ENCODE results near the gene CITED4.

Gene CITED4

DNA sequence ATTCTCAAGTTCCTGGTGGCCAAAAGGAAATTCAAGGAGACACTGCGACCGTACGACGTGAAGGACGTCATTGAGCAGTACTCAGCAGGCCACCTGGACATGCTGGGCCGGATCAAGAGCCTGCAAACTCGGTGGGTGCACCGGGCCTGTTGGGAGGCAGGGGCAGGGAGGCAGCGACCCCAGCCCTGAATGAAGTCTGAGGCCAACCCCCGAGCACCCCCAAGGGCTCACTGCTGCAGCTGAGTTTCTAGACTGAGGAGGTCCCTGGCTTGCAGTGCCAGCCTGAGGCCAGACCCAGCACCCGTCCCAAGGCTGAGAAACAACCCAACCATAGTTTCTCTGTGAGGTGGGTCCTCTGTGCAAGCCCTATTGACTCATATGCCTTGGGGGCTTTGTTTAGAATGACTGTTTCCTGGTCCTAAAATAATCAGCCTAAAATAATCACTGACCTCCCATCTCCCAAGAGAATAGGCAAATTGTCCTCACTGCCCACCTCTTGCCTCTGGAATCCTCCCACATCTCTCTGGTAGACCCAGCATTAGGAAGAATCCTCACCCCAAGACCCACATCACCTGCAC lies 27.1 kb downstream of the CITED4 start:
- in situ Hi-C loops (cut with HindIII; ENCODE audit: low pct_unique_long_range_greater_than_20kb, low sequenced_read_pairs), result no loop called here
- DNase-seq (ENCODE audit: low read depth in 1 of 2, low spot score in 1 of 2), result no peak
- TF ChIP-seq JUND (IDR thresholded peaks at IDR 0.05; ENCODE audit: low read depth), result no peak

GRCh38 chr1:40833979-40834378 lies 28.2 kb downstream of the CITED4 start:
- DNase-seq (ENCODE audit: low read depth in 1 of 2, low spot score in 1 of 2), result no peak
- TF ChIP-seq JUND (IDR thresholded peaks at IDR 0.05; ENCODE audit: low read depth), result no peak
- in situ Hi-C loops (cut with HindIII; ENCODE audit: low pct_unique_long_range_greater_than_20kb, low sequenced_read_pairs), result no loop called here

GRCh38 chr1:40831001-40831732 lies 31.0 kb downstream of the CITED4 start:
- no peak for TF ChIP-seq JUND (IDR thresholded peaks at IDR 0.05; ENCODE audit: low read depth)
- DNase-seq (ENCODE audit: low read depth in 1 of 2, low spot score in 1 of 2), result no peak
- in situ Hi-C loops (cut with HindIII; ENCODE audit: low pct_unique_long_range_greater_than_20kb, low sequenced_read_pairs), result no loop called here

GRCh38 chr1:40830419-40830943 lies 31.7 kb downstream of the CITED4 start:
- in situ Hi-C loops (cut with HindIII; ENCODE audit: low pct_unique_long_range_greater_than_20kb, low sequenced_read_pairs), result no loop called here
- DNase-seq (ENCODE audit: low read depth in 1 of 2, low spot score in 1 of 2), result no peak
- no peak for TF ChIP-seq JUND (IDR thresholded peaks at IDR 0.05; ENCODE audit: low read depth)

GRCh38 chr1:40829631-40830245 lies 32.4 kb downstream of the CITED4 start:
- in situ Hi-C loops (cut with HindIII; ENCODE audit: low pct_unique_long_range_greater_than_20kb, low sequenced_read_pairs), result no loop called here
- no peak for TF ChIP-seq JUND (IDR thresholded peaks at IDR 0.05; ENCODE audit: low read depth)

DNA sequence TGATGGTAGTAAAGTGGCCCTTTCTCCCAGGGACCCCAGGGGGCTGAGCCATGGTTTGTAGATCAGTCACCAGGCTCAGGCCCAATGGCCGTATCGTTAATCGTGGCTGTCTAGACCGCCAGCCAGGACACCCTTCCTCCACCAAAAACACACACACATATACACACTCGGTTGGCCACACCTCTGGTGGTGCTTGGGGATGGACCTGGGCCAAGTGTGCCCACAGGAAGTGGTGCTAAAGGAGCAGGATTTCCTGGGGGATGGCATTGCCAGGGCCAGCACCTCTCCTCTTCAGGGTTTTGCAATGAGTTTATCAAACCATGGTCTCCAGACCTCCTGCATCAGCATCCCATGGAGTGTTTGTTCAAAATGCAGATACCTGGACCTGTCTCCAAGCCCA lies 36.2 kb downstream of the CITED4 start:
- DNase-seq (ENCODE audit: low read depth in 1 of 2, low spot score in 1 of 2), result no peak
- in situ Hi-C loops (cut with HindIII; ENCODE audit: low pct_unique_long_range_greater_than_20kb, low sequenced_read_pairs), result no loop called here
- no peak for TF ChIP-seq JUND (IDR thresholded peaks at IDR 0.05; ENCODE audit: low read depth)

More at GRCh38 chr1:40829631-40830245, 32.4 kb downstream of the CITED4 start:
- no peak for DNase-seq (ENCODE audit: low read depth in 1 of 2, low spot score in 1 of 2)

DNA sequence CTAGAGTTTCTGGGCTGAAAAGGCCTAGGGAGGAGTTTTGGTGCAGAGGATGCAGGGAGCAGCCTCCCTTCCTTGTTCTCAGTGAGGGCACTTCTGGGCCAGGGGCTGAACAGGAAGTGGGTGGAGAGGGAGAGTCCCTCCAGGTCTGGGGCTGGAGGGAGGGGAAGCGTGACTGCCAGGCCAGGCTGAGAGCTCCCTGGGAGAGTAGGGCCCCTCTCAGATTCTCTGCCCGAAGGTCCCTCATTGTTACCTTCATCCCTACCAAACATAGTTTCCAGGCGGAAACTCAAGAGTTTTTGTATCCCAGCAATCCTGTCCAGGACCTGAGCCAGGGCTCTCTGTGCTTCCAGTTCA lies 36.8 kb downstream of the CITED4 start:
- no peak for TF ChIP-seq JUND (IDR thresholded peaks at IDR 0.05; ENCODE audit: low read depth)
- in situ Hi-C loops (cut with HindIII; ENCODE audit: low pct_unique_long_range_greater_than_20kb, low sequenced_read_pairs), result no loop called here
- DNase-seq (ENCODE audit: low read depth in 1 of 2, low spot score in 1 of 2), result no peak

GRCh38 chr1:40824591-40825434 lies 37.4 kb downstream of the CITED4 start:
- no peak for DNase-seq (ENCODE audit: low read depth in 1 of 2, low spot score in 1 of 2)
- TF ChIP-seq JUND (IDR thresholded peaks at IDR 0.05; ENCODE audit: low read depth), result no peak
- in situ Hi-C loops (cut with HindIII; ENCODE audit: low pct_unique_long_range_greater_than_20kb, low sequenced_read_pairs), result no loop called here

GRCh38 chr1:40823983-40824382 lies 38.2 kb downstream of the CITED4 start:
- in situ Hi-C loops (cut with HindIII; ENCODE audit: low pct_unique_long_range_greater_than_20kb, low sequenced_read_pairs), result no loop called here
- no peak for TF ChIP-seq JUND (IDR thresholded peaks at IDR 0.05; ENCODE audit: low read depth)
- DNase-seq (ENCODE audit: low read depth in 1 of 2, low spot score in 1 of 2), result no peak

DNA sequence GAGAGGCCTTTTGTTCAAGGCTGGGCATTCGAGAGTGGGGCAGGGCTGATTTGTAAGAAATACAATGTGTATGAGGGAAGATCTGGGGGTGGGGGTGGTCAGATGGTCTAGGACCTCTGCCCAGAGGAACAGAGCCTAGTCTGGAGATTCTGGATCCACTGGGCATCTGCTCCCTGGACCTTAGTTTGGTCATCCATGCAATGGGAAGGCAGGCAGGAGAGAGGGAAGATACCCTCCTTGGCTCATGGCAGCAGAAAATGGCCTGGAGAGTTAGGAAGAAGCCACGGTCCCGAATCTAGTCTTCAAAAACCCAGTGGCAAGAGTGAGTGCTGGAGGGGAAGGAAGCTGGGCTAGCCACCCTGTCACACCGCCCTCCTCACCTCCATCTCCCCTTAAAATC lies 38.8 kb downstream of the CITED4 start:
- DNase-seq (ENCODE audit: low read depth in 1 of 2, low spot score in 1 of 2), result no peak
- in situ Hi-C loops (cut with HindIII; ENCODE audit: low pct_unique_long_range_greater_than_20kb, low sequenced_read_pairs), result no loop called here
- no peak for TF ChIP-seq JUND (IDR thresholded peaks at IDR 0.05; ENCODE audit: low read depth)

GRCh38 chr1:40822890-40823289 lies 39.3 kb downstream of the CITED4 start:
- DNase-seq (ENCODE audit: low read depth in 1 of 2, low spot score in 1 of 2), result no peak
- in situ Hi-C loops (cut with HindIII; ENCODE audit: low pct_unique_long_range_greater_than_20kb, low sequenced_read_pairs), result no loop called here
- TF ChIP-seq JUND (IDR thresholded peaks at IDR 0.05; ENCODE audit: low read depth), result no peak

DNA sequence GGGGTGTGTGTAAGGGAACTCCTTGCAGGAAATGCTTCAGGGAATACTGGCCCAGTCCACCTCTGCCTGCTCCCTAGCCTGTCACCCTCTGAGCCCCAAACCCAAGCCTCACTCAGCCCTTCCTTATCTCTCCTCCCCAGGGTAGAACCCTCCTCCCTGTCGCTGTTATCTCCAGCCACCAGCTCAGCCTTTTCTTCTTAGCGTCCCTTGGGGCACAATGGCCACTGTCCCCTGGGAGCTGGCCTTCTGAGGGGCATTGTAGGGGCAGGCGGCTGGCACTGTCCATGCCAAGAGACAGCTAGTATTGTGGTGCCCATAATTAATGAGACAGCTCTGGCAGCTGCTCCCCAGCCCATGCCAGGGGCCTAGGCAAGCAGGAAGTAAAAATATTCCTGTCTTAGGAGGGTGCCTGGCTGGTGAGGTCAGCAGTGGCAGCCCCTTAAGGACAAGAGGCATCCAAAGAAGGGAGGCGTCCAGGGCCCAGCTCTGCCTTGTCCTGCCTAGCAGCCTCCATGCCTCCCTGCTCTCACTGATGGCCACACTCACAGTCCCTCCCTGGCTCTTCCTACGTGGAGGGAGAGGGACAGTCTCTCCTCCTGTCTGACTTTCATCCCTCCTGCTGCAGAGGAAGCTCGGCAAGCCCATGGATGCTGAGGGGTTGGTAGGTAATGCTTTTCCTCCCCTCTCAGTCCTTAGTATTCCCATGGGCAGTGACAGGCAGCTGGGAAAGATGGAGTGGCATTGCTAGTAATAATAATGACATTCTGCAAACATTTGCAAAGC lies 41.1 kb downstream of the CITED4 start:
- TF ChIP-seq JUND (IDR thresholded peaks at IDR 0.05; ENCODE audit: low read depth), result no peak
- in situ Hi-C loops (cut with HindIII; ENCODE audit: low pct_unique_long_range_greater_than_20kb, low sequenced_read_pairs), result no loop called here
- DNase-seq (ENCODE audit: low read depth in 1 of 2, low spot score in 1 of 2), result no peak
